HUES6 (cell line): ENCODE results near the gene KCMF1.

Experiments used
- H3K27ac ChIP-seq: 2 replicates; pipeline ENCODE4 v1.7.0; 2013; ENCODE audit warnings: low read depth, mild to moderate bottlenecking, low read length, inconsistent platforms
- H3K27me3 ChIP-seq: 2 replicates; pipeline ENCODE4 v1.6.1; 2013; ENCODE audit warnings: low read length; ENCODE audit not compliant: control insufficient read depth, insufficient read depth
- H3K36me3 ChIP-seq: 2 replicates; pipeline ENCODE4 v1.6.1; 2013; ENCODE audit warnings: low read length; ENCODE audit not compliant: control insufficient read depth, insufficient read depth
- H3K4me1 ChIP-seq: 2 replicates; pipeline ENCODE4 v1.6.1; 2013; ENCODE audit warnings: low read length; ENCODE audit not compliant: control insufficient read depth, insufficient read depth
- H3K4me3 ChIP-seq: 2 replicates; pipeline ENCODE4 v1.5.1; 2013; ENCODE audit warnings: low read depth, low read length
- H3K9ac ChIP-seq: one replicate; pipeline ENCODE4 v1.6.1; 2013; ENCODE audit warnings: mild to moderate bottlenecking, low read length
- H3K9me3 ChIP-seq: 2 replicates; pipeline ENCODE4 v1.6.1; 2013; ENCODE audit warnings: low read depth, low read length; ENCODE audit not compliant: control insufficient read depth, insufficient read depth

Gene KCMF1

GRCh38 chr2:85089585-85089984, 118.6 kb downstream of the KCMF1 start:
- Histone ChIP-seq H3K4me1 (peaks cover 11% of the 10 kb centered on the region), H3K9me3 (0 out of 2 replicates have a peak, but pooled peaks cover 5% of the 10 kb centered on the region), H3K27ac (no peak overlapping the region), H3K36me3 (no peaks in the 10 kb centered on the region), H3K27me3 (0 out of 2 replicates have a peak, but pooled peaks cover 5% of the 10 kb centered on the region), H3K4me3 (no peak overlapping the region), H3K9ac (no peak overlapping the region)

- Histone ChIP-seq H3K4me1 (peaks cover 11% of the 10 kb centered on the region), H3K27me3 (no peaks in the 10 kb centered on the region), H3K9ac (no peak overlapping the region), H3K27ac (no peak overlapping the region), H3K36me3 (no peaks in the 10 kb centered on the region), H3K9me3 (0 out of 2 replicates have a peak, but pooled peaks cover 5% of the 10 kb centered on the region), H3K4me3 (no peak overlapping the region)
These were observed 120.9 kb downstream of the KCMF1 start for GRCh38 chr2:85091838-85092237.

- Histone ChIP-seq H3K27me3 (no peaks in the 10 kb centered on the region), H3K27ac (no peak overlapping the region), H3K9me3 (0 out of 2 replicates have a peak, but pooled peaks cover 5% of the 10 kb centered on the region), H3K4me1 (no peaks in the 10 kb centered on the region), H3K36me3 (no peaks in the 10 kb centered on the region), H3K4me3 (no peak overlapping the region), H3K9ac (no peak overlapping the region)
These were observed 124.1 kb downstream of the KCMF1 start for GRCh38 chr2:85095094-85095493.

- no peak overlapping the region for H3K9ac ChIP-seq
- H3K9me3 ChIP-seq = 0 out of 2 replicates have a peak, but pooled peaks cover 5% of the 10 kb centered on the region
- H3K4me1 ChIP-seq = no peaks in the 10 kb centered on the region
- no peak overlapping the region for H3K27ac ChIP-seq
- no peak overlapping the region for H3K4me3 ChIP-seq
- no peaks in the 10 kb centered on the region for H3K36me3 ChIP-seq
- H3K27me3 ChIP-seq = no peaks in the 10 kb centered on the region
These were observed 125.7 kb downstream of the KCMF1 start for GRCh38 chr2:85096616-85097015.

- no peak overlapping the region for H3K27ac ChIP-seq
- H3K27me3 ChIP-seq = no peaks in the 10 kb centered on the region
- no peaks in the 10 kb centered on the region for H3K4me1 ChIP-seq
- no peak overlapping the region for H3K9ac ChIP-seq
- H3K9me3 ChIP-seq = no peaks in the 10 kb centered on the region
- H3K4me3 ChIP-seq = no peak overlapping the region
- H3K36me3 ChIP-seq = no peaks in the 10 kb centered on the region
These were observed 133.3 kb downstream of the KCMF1 start for GRCh38 chr2:85104228-85104627.

- no peak overlapping the region for H3K27ac ChIP-seq
- no peaks in the 10 kb centered on the region for H3K4me1 ChIP-seq
- no peak overlapping the region for H3K4me3 ChIP-seq
- peaks cover 7% of the 10 kb centered on the region for H3K27me3 ChIP-seq
- no peaks in the 10 kb centered on the region for H3K36me3 ChIP-seq
- no peak overlapping the region for H3K9ac ChIP-seq
- no peaks in the 10 kb centered on the region for H3K9me3 ChIP-seq
These were observed 135.7 kb downstream of the KCMF1 start for GRCh38 chr2:85106489-85107180.
